B cell (primary cell): ENCODE data around the gene KBTBD13. TPM values are rescaled to one million over a fixed set of nuclear protein-coding genes. Genes with fewer than 3 reads are reported as not detected.

Experiments used
- ATAC-seq: fragments of 200-7000 bp; cut with Tn5 transposase; one replicate; pipeline ENCODE4 v1.10.0; 2021; ENCODE audit warnings: low read depth, mild to moderate bottlenecking, moderate number of reproducible peaks, moderate library complexity
- CTCF ChIA-PET: fragments of 350-600 bp; sonication (Branson Sonifier 250); formaldehyde crosslinking; loops from one replicate; lab custom pipeline; 2021; ENCODE audit warnings: antibody characterized with exemption, inconsistent platforms; lab: Charles Lee
- POLR2A ChIA-PET: fragments of 350-600 bp; sonication (Branson Sonifier 250); formaldehyde crosslinking; loops from one replicate; lab custom pipeline; 2021; ENCODE audit warnings: antibody characterized with exemption; lab: Charles Lee
- DNase-seq: peaks from one replicate; pipeline ENCODE4 v3.0.0; 2013
- H2AFZ ChIP-seq: 2 replicates; pipeline ENCODE4 v1.6.1; 2012; ENCODE audit warnings: mild to moderate bottlenecking, low read depth, low read length; ENCODE audit not compliant: insufficient read depth, poor library complexity, severe bottlenecking
- H3K27ac ChIP-seq, 2 donors: 1 replicate in 1 of 2; 2 replicates in 1 of 2; pipeline ENCODE4 v1.5.1; 2012 to 2013; ENCODE audit warnings: low read length in 2 of 2, mild to moderate bottlenecking in 2 of 2, moderate library complexity in 1 of 2
- H3K27me3 ChIP-seq, 4 experiments: fragments of 200-600 bp in 1 of 4; sonication (generic) in 1 of 4; replicated peaks in 1 of 4; 1 replicate in 2 of 4; 2 replicates in 2 of 4; pipeline versions ENCODE4 v1.6.1 to v1.7.0; 2013 to 2016; ENCODE audit warnings: low read length in 3 of 4, mild to moderate bottlenecking in 2 of 4, mixed read lengths in 1 of 4, moderate library complexity in 1 of 4; ENCODE audit not compliant: insufficient read depth in 4 of 4, control insufficient read depth in 3 of 4; ENCODE audit errors: control extremely low read depth in 1 of 4
- H3K36me3 ChIP-seq, 2 experiments: replicated peaks in 1 of 2; 1 replicate in 1 of 2; 2 replicates in 1 of 2; pipeline versions ENCODE4 v1.6.1 to v1.7.1; 2013; ENCODE audit warnings: low read length in 1 of 2; ENCODE audit not compliant: insufficient read depth in 2 of 2, control insufficient read depth in 1 of 2; ENCODE audit errors: control extremely low read depth in 1 of 2, extremely low read depth in 1 of 2
- H3K4me1 ChIP-seq, 2 donors: fragments of 200-600 bp in 1 of 2; sonication (generic) in 1 of 2; 1 replicate in 1 of 2; 2 replicates in 1 of 2; pipeline versions ENCODE4 v1.5.1 to v1.6.1; 2013 to 2017; ENCODE audit warnings: low read length in 2 of 2; ENCODE audit not compliant: control insufficient read depth in 2 of 2, insufficient read depth in 2 of 2
- H3K4me2 ChIP-seq: replicated peaks from 2 replicates; pipeline ENCODE3; 2012; ENCODE audit warnings: mild to moderate bottlenecking, low read depth, low read length; ENCODE audit not compliant: poor library complexity, severe bottlenecking
- H3K4me3 ChIP-seq, 5 experiments: fragments of 200-600 bp in 1 of 5; sonication (generic) in 1 of 5; 1 replicate in 3 of 5; 2 replicates in 2 of 5; pipeline versions ENCODE4 v1.5.1 to v1.7.0; 2011 to 2016; ENCODE audit warnings: low read length in 4 of 5, mild to moderate bottlenecking in 4 of 5, low read depth in 2 of 5, control low read depth in 1 of 5, moderate library complexity in 1 of 5; ENCODE audit not compliant: insufficient read depth in 1 of 5; ENCODE audit errors: control extremely low read depth in 1 of 5, extremely low read depth in 1 of 5
- H3K79me2 ChIP-seq: fragments of 200-600 bp; sonication (generic); one replicate; pipeline ENCODE4 v1.6.0; 2016; ENCODE audit warnings: low read length; ENCODE audit not compliant: control insufficient read depth, insufficient read depth
- H3K9ac ChIP-seq: fragments of 200-600 bp; sonication (generic); 2 replicates; pipeline ENCODE4 v1.6.1; 2017; ENCODE audit warnings: mild to moderate bottlenecking, low read length, moderate library complexity
- H3K9me3 ChIP-seq, 3 donors: one replicate each; pipeline versions ENCODE4 v1.6.1 to v1.7.1; 2013; ENCODE audit warnings: low read length in 2 of 3; ENCODE audit not compliant: control insufficient read depth in 2 of 3, insufficient read depth in 1 of 3; ENCODE audit errors: control extremely low read depth in 1 of 3
- H4K20me1 ChIP-seq: 2 replicates; pipeline ENCODE4 v1.6.0; 2012; ENCODE audit warnings: mild to moderate bottlenecking, low read length; ENCODE audit not compliant: insufficient read depth, control insufficient read depth, poor library complexity, severe bottlenecking
- H3K27ac Mint-ChIP-seq: one replicate; pipeline ENCODE4 v1.8.0; 2021; ENCODE audit warnings: mixed read lengths
- H3K27me3 Mint-ChIP-seq: one replicate; pipeline ENCODE4 v1.8.0; 2021; ENCODE audit warnings: mixed read lengths
- H3K4me1 Mint-ChIP-seq: one replicate; pipeline ENCODE4 v1.8.0; 2021; ENCODE audit warnings: mixed read lengths
- H3K4me3 Mint-ChIP-seq: one replicate; pipeline ENCODE4 v1.8.0; 2021; ENCODE audit warnings: mixed read lengths
- H3K9me3 Mint-ChIP-seq: one replicate; pipeline ENCODE4 v1.8.0; 2022; ENCODE audit warnings: mixed read lengths; ENCODE audit not compliant: insufficient read depth
- CTCF ChIP-seq: fragments of 200-600 bp; IDR thresholded peaks from one replicate; pipeline ENCODE4 v1.8.0; 2022; ENCODE audit warnings: antibody characterized with exemption, mild to moderate bottlenecking
- EZH2 ChIP-seq: IDR thresholded peaks from 2 replicates; pipeline ENCODE4 v1.6.1; 2012; ENCODE audit warnings: borderline replicate concordance, low read depth, mild to moderate bottlenecking, moderate library complexity, low read length; ENCODE audit not compliant: insufficient read depth, poor library complexity, severe bottlenecking
- WGBS: methylation state at CpG from one replicate; pipeline ENCODE4 v1.1.5; 2013; ENCODE audit warnings: missing lambda C conversion rate; ENCODE audit not compliant: insufficient coverage; 5-methylcytosine and 5-hydroxymethylcytosine counted together
- intact Hi-C: fragments of 100-400 bp; cut with micrococcal nuclease; formaldehyde crosslinking; loops from one replicate; pipeline ENCODE4 v1.10.0; 2022
- polyA plus RNA-seq: library from polyadenylated mRNA; depleted of rRNA; stranded (reverse); fragments of >200 nt; gene quantifications from 2 replicates; pipeline ENCODE4 v1.2.3, GENCODE V29; 2012
- total RNA-seq, 2 donors: library from RNA; stranded (reverse); fragments of 120-200 nt in 1 of 2; gene quantifications; 1 replicate in 1 of 2; 2 replicates in 1 of 2; pipeline versions ENCODE4 v1.2.3 to v1.2.4, GENCODE V29; 2013 to 2022

KBTBD13 gene
- total and polyA plus RNA-seq, 2 donors (not counting 1 experiment from before 2014, with no cell fraction given) = not detected

GRCh38 chr15:65029736-65030208 lies 46.8 kb upstream of the KBTBD13 start:
- H3K27ac Mint-ChIP-seq = no peak overlapping the region
- no peaks in the 10 kb centered on the region for H3K9me3 ChIP-seq
- peak overlapping the region in 3 of 5 experiments; percentile 64 to 80 (median 80) for H3K4me3 ChIP-seq
- peak overlapping the region; percentile 87 for H3K4me3 Mint-ChIP-seq
- TF ChIP-seq EZH2 = no peak
- no peak for TF ChIP-seq CTCF
- CTCF ChIA-PET = interaction anchor here (1.1 kb wide), 1 partner anchor 9 kb away, joined by 3 read pairs; no protein-coding TSS in a partner anchor
- H3K36me3 ChIP-seq = peaks cover under 1 to 10% of the 10 kb centered on the region in 2 experiments
- peak overlapping the region; percentile 91 for H3K4me2 ChIP-seq
- H3K27ac ChIP-seq = no peak overlapping the region
- H3K4me1 Mint-ChIP-seq = peaks cover 29% of the 10 kb centered on the region
- H3K27me3 ChIP-seq = peaks cover 0 to 3% (median 0%) of the 10 kb centered on the region in 4 experiments
- intact Hi-C loops = loop anchor here (1.0 kb wide), 2 partner anchors 39 to 104 kb away; partner anchors contain the start of gene PDCD7
- no peaks in the 10 kb centered on the region for H4K20me1 ChIP-seq
- POLR2A ChIA-PET = no interaction called here
- no peak for DNase-seq
- 81% methylated on average over 4 of the region's 12 CpGs for WGBS
- peaks cover 20 to 29% of the 10 kb centered on the region in 2 donors for H3K4me1 ChIP-seq
- peak overlapping the region; percentile 89 for H2AFZ ChIP-seq
- no peaks in the 10 kb centered on the region for H3K9me3 Mint-ChIP-seq
- no peak for ATAC-seq
- H3K9ac ChIP-seq = peak overlapping the region; percentile 83
- peaks cover 6% of the 10 kb centered on the region for H3K27me3 Mint-ChIP-seq
- H3K79me2 ChIP-seq = peaks cover 22% of the 10 kb centered on the region
